ENCODE data around the gene ZSCAN22. TPM values are rescaled to one million over a fixed set of nuclear protein-coding genes. Genes with fewer than 3 reads are reported as not detected.

Gene ZSCAN22
- total and polyA plus RNA-seq, 2 experiments from 2014 or later = 2.0 to 2.2 TPM

DNA sequence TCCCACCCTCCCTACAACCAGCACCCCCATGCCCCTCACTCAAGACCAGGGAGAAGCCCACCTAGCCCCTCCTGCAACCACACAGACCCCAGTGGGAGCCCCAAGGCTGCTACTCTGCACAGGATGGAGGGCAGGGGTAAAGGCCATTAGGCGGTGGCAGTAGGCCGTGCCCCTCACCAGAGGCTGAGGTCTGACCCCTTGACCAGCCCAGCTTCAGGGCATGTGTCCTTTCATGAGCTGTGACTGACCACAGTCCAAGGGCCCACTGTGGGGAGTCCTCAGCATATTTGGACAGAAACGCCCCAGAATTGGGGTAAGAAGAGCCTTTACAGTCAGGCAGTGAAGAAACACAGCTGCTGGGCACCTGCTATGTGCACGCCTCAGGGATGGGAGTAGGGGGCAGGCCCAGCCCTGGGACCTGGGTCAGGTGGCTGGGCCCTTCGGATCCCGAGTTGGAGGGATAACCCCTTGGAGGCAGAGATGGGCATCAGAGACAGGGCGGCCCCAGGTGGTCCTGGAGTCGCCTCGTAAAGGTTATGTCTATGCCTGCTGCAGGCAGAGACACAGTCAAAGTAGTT, 58.6 kb downstream of the ZSCAN22 start:
- no peaks in the 10 kb centered on the region for H4K20me1 ChIP-seq (ENCODE audit: insufficient read depth, poor library complexity, severe bottlenecking)
- H3K4me2 ChIP-seq = peak overlapping the region; percentile 86
- peak overlapping the region; percentile 59 for H2AFZ ChIP-seq
- peaks cover 24% of the 10 kb centered on the region for H3K4me1 ChIP-seq (ENCODE audit: insufficient read depth)
- DNase-seq (ENCODE audit: low spot score) = no peak
- no peak overlapping the region for H3K4me3 ChIP-seq
- no peaks in the 10 kb centered on the region for H3K9me2 ChIP-seq (replicated peaks; ENCODE audit: insufficient read depth)
- H3K27me3 ChIP-seq = no peaks in the 10 kb centered on the region
- no peaks in the 10 kb centered on the region for H3K36me3 ChIP-seq (replicated peaks; ENCODE audit: insufficient read depth, low read depth)
- H3K9me3 ChIP-seq (ENCODE audit: low read depth) = no peaks in the 10 kb centered on the region
- H3K79me2 ChIP-seq = peaks cover 48% of the 10 kb centered on the region
- 91% methylated on average over 9 of the region's 9 CpGs for WGBS (ENCODE audit: low lambda C conversion rate, missing lambda C conversion rate)
- H3K27ac ChIP-seq = peak overlapping the region; percentile 99
- TF ChIP-seq EZH2 (IDR thresholded peaks at IDR 0.05; ENCODE audit: borderline replicate concordance) (no peak), EZH2phosphoT487 (IDR thresholded peaks at IDR 0.05; ENCODE audit: low read depth, severe bottlenecking, unreplicated experiment) (no peak)
- TF ChIP-seq, protein P1, sequence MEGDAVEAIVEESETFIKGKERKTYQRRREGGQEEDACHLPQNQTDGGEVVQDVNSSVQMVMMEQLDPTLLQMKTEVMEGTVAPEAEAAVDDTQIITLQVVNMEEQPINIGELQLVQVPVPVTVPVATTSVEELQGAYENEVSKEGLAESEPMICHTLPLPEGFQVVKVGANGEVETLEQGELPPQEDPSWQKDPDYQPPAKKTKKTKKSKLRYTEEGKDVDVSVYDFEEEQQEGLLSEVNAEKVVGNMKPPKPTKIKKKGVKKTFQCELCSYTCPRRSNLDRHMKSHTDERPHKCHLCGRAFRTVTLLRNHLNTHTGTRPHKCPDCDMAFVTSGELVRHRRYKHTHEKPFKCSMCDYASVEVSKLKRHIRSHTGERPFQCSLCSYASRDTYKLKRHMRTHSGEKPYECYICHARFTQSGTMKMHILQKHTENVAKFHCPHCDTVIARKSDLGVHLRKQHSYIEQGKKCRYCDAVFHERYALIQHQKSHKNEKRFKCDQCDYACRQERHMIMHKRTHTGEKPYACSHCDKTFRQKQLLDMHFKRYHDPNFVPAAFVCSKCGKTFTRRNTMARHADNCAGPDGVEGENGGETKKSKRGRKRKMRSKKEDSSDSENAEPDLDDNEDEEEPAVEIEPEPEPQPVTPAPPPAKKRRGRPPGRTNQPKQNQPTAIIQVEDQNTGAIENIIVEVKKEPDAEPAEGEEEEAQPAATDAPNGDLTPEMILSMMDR (IDR thresholded peaks at IDR 0.05; ENCODE audit: poor library complexity) = no peak

DNA sequence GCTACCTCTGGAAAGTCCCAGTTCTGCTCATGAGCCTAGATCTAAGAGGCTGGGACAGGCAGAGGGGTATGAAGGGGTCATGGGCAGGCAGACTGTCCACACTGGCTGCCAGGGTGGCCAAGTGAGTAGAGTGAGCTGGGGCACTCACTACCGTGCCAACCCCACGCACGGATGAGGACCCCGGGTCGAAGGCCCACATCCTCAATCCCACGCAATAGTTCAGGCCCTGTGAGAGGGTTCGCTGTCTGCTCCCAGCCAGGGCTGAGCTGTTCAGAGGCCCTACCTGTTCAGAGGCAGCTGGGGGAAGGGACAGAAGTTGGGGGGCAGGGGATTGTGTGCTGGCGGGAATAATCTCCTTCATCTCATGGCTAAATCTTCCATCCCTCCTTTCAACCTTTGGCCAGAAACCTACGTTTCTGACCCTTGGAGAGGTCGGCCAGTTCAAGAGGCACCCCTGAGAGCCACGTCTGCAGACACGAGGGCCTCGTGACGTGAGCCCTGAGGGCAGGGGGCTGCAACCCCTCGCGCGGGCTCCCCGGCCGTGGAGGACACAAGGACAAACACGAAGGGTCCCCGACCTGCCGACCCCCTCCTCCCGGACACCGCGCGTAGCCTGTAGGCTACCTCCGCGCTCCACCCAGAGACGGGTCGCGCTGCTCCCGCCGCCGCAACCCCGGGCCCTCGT, 59.2 kb downstream of the ZSCAN22 start:
- H4K20me1 ChIP-seq (ENCODE audit: insufficient read depth, poor library complexity, severe bottlenecking) = peaks cover under 1% of the 10 kb centered on the region
- peaks cover 53% of the 10 kb centered on the region for H3K79me2 ChIP-seq
- TF ChIP-seq, protein P1 (IDR thresholded peaks at IDR 0.05; ENCODE audit: poor library complexity) = no peak
- TF ChIP-seq EZH2phosphoT487 (IDR thresholded peaks at IDR 0.05; ENCODE audit: low read depth, severe bottlenecking, unreplicated experiment) (no peak), EZH2 (IDR thresholded peaks at IDR 0.05; ENCODE audit: borderline replicate concordance) (no peak)

GRCh38 chr19:58386576-58387337, 60.0 kb downstream of the ZSCAN22 start, which contains the start of gene RPS5:
TSS of gene RPS5 (plus strand) at chr19:58387269. CDS start at chr19:58388138, 869 bp downstream.
- WGBS (ENCODE audit: low lambda C conversion rate, missing lambda C conversion rate) = 1% methylated on average over 54 of the region's 64 CpGs
- peaks cover 8% of the 10 kb centered on the region for H4K20me1 ChIP-seq (ENCODE audit: insufficient read depth, poor library complexity, severe bottlenecking)
- H2AFZ ChIP-seq = peak within 1 kb of the TSS; percentile 59
- H3K4me1 ChIP-seq (ENCODE audit: insufficient read depth) = peaks cover 20% of the 10 kb centered on the region
- peak within 1 kb of the TSS; percentile 60 for H3K4me3 ChIP-seq
- H3K27ac ChIP-seq = peak within 1 kb of the TSS; percentile 99
- no peaks in the 10 kb centered on the region for H3K9me3 ChIP-seq (ENCODE audit: low read depth)
- no peak for TF ChIP-seq EZH2phosphoT487 (IDR thresholded peaks at IDR 0.05; ENCODE audit: low read depth, severe bottlenecking, unreplicated experiment)
- TF ChIP-seq, protein P1 (IDR thresholded peaks at IDR 0.05; ENCODE audit: poor library complexity) = no peak
- H3K9me2 ChIP-seq (replicated peaks; ENCODE audit: insufficient read depth) = no peaks in the 10 kb centered on the region
- peak within 1 kb of the TSS; percentile 95 for H3K4me2 ChIP-seq
- H3K27me3 ChIP-seq = no peaks in the 10 kb centered on the region
- H3K36me3 ChIP-seq (replicated peaks; ENCODE audit: insufficient read depth, low read depth) = no peaks in the 10 kb centered on the region
- peak; percentile 98 for DNase-seq (ENCODE audit: low spot score)
- H3K79me2 ChIP-seq = peaks cover 48% of the 10 kb centered on the region

More for the DNA sequence above, 59.2 kb downstream of the ZSCAN22 start:
- Histone ChIP-seq H2AFZ (peak overlapping the region; percentile 59), H3K9me2 (replicated peaks; ENCODE audit: insufficient read depth) (no peaks in the 10 kb centered on the region), H3K4me2 (peak overlapping the region; percentile 86), H3K27ac (peak overlapping the region; percentile 99), H3K36me3 (replicated peaks; ENCODE audit: insufficient read depth, low read depth) (no peaks in the 10 kb centered on the region), H3K4me1 (ENCODE audit: insufficient read depth) (peaks cover 24% of the 10 kb centered on the region), H3K27me3 (no peaks in the 10 kb centered on the region), H3K9me3 (ENCODE audit: low read depth) (no peaks in the 10 kb centered on the region), H3K4me3 (peak overlapping the region; percentile 37)
- WGBS (ENCODE audit: low lambda C conversion rate, missing lambda C conversion rate) = 16% methylated on average over 34 of the region's 36 CpGs
- no peak for DNase-seq (ENCODE audit: low spot score)

Data from hepatocyte (in vitro differentiated cells).